Muscle layer of duodenum (tissue), 2 donors: ENCODE data around the gene CPB2.

ENCODE experiments used
- H3K27ac ChIP-seq: one replicate; pipeline ENCODE4 v1.7.0; 2013; ENCODE audit warnings: mild to moderate bottlenecking, low read length
- H3K27me3 ChIP-seq: one replicate; pipeline ENCODE4 v1.7.0; 2013; ENCODE audit warnings: low read depth, mild to moderate bottlenecking, control low read depth, low read length
- H3K36me3 ChIP-seq, 2 donors: one replicate each; pipeline ENCODE4 v1.7.0; 2013; ENCODE audit warnings: low read length in 2 of 2, control low read depth in 1 of 2, mild to moderate bottlenecking in 1 of 2; ENCODE audit not compliant: insufficient read depth in 2 of 2, control insufficient read depth in 1 of 2
- H3K4me1 ChIP-seq, 2 donors: one replicate each; pipeline ENCODE4 v1.7.0; 2013; ENCODE audit warnings: low read length in 2 of 2, mild to moderate bottlenecking in 2 of 2, control low read depth in 1 of 2, moderate library complexity in 1 of 2; ENCODE audit not compliant: insufficient read depth in 2 of 2, control insufficient read depth in 1 of 2
- H3K4me3 ChIP-seq, 2 donors: one replicate each; pipeline ENCODE4 v1.7.0; 2013; ENCODE audit warnings: low read length in 2 of 2, low read depth in 1 of 2, mild to moderate bottlenecking in 1 of 2
- H3K9me3 ChIP-seq, 2 donors: one replicate each; pipeline ENCODE4 v1.7.0; 2013; ENCODE audit warnings: low read length in 2 of 2, control low read depth in 1 of 2, mild to moderate bottlenecking in 1 of 2; ENCODE audit not compliant: control insufficient read depth in 1 of 2
- donor health status: healthy.

Gene CPB2, protein sequence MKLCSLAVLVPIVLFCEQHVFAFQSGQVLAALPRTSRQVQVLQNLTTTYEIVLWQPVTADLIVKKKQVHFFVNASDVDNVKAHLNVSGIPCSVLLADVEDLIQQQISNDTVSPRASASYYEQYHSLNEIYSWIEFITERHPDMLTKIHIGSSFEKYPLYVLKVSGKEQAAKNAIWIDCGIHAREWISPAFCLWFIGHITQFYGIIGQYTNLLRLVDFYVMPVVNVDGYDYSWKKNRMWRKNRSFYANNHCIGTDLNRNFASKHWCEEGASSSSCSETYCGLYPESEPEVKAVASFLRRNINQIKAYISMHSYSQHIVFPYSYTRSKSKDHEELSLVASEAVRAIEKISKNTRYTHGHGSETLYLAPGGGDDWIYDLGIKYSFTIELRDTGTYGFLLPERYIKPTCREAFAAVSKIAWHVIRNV

DNA sequence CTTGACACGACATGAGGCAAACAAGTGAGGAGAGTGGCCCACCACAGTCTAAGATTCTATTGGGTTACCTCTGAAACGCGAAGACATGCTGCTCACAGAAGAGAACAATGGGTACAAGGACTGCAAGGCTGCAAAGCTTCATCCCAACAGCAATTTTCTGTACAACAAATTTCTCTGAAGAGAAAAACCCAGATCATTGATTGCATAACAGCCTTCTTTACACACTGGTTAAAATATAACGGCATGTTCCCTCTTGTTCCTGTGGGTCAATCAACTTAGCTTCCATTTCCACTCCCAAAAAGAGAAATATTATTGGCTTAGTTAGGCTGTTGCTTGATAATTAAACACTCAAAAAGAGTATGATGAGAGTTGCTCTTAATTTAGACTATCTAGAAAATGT is at the start of gene CPB2:
Gene CPB2 (minus strand): TSS at position 166 of the 400 bp plus-strand sequence. CDS start 24 bp downstream, at position 142.
- Histone ChIP-seq H3K4me3 (no peak within 1 kb of the TSS), H3K4me1 (no peaks in the 10 kb centered on the region)

GRCh38 chr13:46154136-46154801 is 49.4 kb upstream of the CPB2 start:
- Histone ChIP-seq H3K9me3 (no peaks in the 10 kb centered on the region), H3K27ac (no peak overlapping the region), H3K36me3 (no peaks in the 10 kb centered on the region), H3K27me3 (no peaks in the 10 kb centered on the region), H3K4me3 (no peak overlapping the region), H3K4me1 (no peaks in the 10 kb centered on the region)

More for the DNA sequence above, at the start of gene CPB2:
- Histone ChIP-seq H3K27me3 (no peaks in the 10 kb centered on the region), H3K9me3 (no peaks in the 10 kb centered on the region), H3K36me3 (no peaks in the 10 kb centered on the region), H3K27ac (no peak within 1 kb of the TSS)

- no peaks in the 10 kb centered on the region for H3K36me3 ChIP-seq
- no peaks in the 10 kb centered on the region for H3K4me1 ChIP-seq
- H3K4me3 ChIP-seq = no peak overlapping the region
- no peak overlapping the region for H3K27ac ChIP-seq
- no peaks in the 10 kb centered on the region for H3K9me3 ChIP-seq
- no peaks in the 10 kb centered on the region for H3K27me3 ChIP-seq
These were observed 47.9 kb upstream of the CPB2 start for GRCh38 chr13:46152627-46153328.

- no peaks in the 10 kb centered on the region for H3K4me1 ChIP-seq
- H3K4me3 ChIP-seq = no peak overlapping the region
- H3K36me3 ChIP-seq = no peaks in the 10 kb centered on the region
- H3K27ac ChIP-seq = no peak overlapping the region
- H3K27me3 ChIP-seq = no peaks in the 10 kb centered on the region
- no peaks in the 10 kb centered on the region for H3K9me3 ChIP-seq
These were observed 45.4 kb upstream of the CPB2 start for GRCh38 chr13:46150134-46150693.

DNA sequence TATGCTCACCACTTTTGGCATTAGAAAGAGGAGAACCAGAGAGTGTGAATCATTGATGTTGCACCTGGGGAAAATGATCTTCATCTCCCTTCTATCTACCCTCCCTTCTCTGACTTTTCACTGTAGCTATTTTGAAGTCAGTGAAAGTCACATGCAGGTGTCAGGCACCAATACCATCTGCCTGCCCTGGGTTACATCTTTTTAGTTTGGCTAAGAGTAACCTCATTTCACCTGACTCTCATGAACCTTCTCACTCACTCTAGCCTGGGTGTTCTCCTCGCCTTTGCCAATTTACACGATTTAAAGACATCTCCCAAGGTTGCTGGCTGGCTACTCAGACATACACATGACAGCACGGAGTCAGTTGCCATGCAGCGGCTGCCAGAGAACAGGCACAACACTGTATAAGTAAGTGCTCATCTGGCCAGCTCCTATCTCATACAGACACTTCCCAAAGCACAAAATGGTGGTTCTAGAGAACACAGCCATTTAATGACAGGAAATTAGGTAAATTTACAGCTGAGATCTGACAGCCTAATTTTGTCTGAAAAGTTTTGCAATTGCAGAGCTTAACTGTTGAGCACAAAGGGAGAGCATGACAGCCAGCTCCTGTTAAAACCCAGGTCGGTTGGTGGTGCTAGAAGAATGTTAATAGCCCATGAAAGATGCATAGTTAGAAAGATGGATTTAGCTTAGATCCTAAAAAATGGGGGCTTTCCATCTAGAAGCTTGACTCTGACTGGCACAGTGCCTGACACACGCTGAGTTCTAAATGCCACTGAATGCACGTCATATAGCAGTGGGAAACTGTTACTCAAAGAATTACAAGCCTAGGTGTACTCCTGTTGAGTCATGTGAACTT is 44.7 kb upstream of the CPB2 start:
- H3K27ac ChIP-seq = no peak overlapping the region
- H3K4me1 ChIP-seq = no peaks in the 10 kb centered on the region
- no peaks in the 10 kb centered on the region for H3K9me3 ChIP-seq
- H3K4me3 ChIP-seq = no peak overlapping the region
- H3K27me3 ChIP-seq = no peaks in the 10 kb centered on the region
- no peaks in the 10 kb centered on the region for H3K36me3 ChIP-seq

DNA sequence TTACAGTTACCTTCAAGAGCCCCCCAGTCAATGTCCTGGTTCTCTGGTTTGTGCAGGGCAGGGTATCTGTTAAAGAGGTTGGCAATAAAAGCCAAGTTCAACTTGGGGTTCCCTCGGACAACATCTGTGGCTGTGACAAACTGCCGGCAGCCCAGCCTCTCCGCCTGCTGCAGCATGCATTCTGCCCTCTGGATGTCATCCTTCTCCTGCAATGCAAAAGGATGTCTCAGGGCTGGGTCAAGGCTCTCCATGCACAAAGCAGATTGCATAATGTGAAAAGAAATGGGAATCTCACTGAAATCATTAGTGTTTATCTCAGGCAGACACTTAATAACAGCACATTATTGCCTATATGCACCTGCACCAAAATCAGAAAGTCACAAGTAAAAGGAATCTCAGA is 42.1 kb upstream of the CPB2 start:
- H3K4me1 ChIP-seq = no peaks in the 10 kb centered on the region
- no peaks in the 10 kb centered on the region for H3K36me3 ChIP-seq
- no peak overlapping the region for H3K27ac ChIP-seq
- no peaks in the 10 kb centered on the region for H3K27me3 ChIP-seq
- H3K4me3 ChIP-seq = no peak overlapping the region
- H3K9me3 ChIP-seq = no peaks in the 10 kb centered on the region

GRCh38 chr13:46145950-46146349 is 41.1 kb upstream of the CPB2 start:
- Histone ChIP-seq H3K4me1 (no peaks in the 10 kb centered on the region), H3K4me3 (no peak overlapping the region), H3K27ac (no peak overlapping the region), H3K36me3 (no peaks in the 10 kb centered on the region), H3K27me3 (no peaks in the 10 kb centered on the region), H3K9me3 (no peaks in the 10 kb centered on the region)

DNA sequence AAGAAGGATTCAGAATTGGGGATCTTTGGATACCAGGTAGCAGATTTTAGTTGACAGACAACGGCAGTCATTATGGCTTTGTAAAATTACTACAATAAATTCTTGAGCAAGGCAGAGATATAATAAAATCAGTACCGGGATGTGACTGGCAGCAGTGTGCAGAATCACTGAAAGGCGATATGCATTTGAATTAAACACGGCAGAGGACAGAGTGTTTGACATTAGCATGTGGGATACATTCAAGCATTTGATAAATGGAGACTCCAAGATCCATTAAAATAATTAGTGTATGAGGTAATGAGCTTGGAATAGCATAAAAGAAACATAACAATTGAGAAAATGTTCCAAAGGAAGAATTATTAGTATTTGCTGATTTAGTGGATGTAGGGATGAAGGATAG is 40.3 kb upstream of the CPB2 start:
- no peaks in the 10 kb centered on the region for H3K9me3 ChIP-seq
- no peak overlapping the region for H3K4me3 ChIP-seq
- no peaks in the 10 kb centered on the region for H3K36me3 ChIP-seq
- no peaks in the 10 kb centered on the region for H3K4me1 ChIP-seq
- no peaks in the 10 kb centered on the region for H3K27me3 ChIP-seq
- H3K27ac ChIP-seq = no peak overlapping the region

- H3K36me3 ChIP-seq = no peaks in the 10 kb centered on the region
- no peak overlapping the region for H3K4me3 ChIP-seq
- no peak overlapping the region for H3K27ac ChIP-seq
- H3K9me3 ChIP-seq = no peaks in the 10 kb centered on the region
- no peaks in the 10 kb centered on the region for H3K27me3 ChIP-seq
- H3K4me1 ChIP-seq = no peaks in the 10 kb centered on the region
These were observed 38.4 kb upstream of the CPB2 start for GRCh38 chr13:46143184-46143701.

DNA sequence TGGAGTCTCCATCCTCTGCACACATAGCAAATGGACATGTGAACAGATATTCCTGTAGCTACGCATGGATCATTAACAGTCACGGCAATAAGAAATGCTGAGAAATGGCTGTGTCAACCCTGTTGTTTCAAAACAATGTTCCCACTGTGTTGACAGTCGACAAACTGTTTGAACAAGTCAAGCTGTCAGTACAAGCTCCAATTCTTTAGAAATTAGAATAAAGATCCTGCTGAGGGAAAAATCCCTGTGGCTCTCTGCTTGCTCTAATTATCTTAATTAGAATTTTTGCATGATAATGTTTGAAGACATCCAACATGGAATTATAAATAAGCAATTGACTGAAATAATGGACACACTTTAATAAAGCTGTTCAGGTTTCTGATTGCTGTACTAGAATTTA is 37.9 kb upstream of the CPB2 start:
- no peak overlapping the region for H3K4me3 ChIP-seq
- H3K36me3 ChIP-seq = no peaks in the 10 kb centered on the region
- no peaks in the 10 kb centered on the region for H3K9me3 ChIP-seq
- no peaks in the 10 kb centered on the region for H3K27me3 ChIP-seq
- no peak overlapping the region for H3K27ac ChIP-seq
- no peaks in the 10 kb centered on the region for H3K4me1 ChIP-seq
